HEK293T (cell line): ENCODE measurements around the gene CRTC2.
A peak's percentile ranks its signal among the peaks of the same experiment; 100 is the strongest.

ENCODE experiments used
- CTCF ChIA-PET: fragments of 350-600 bp; formaldehyde crosslinking; extraction: SDS; loops from one replicate; lab custom pipeline; 2021; ENCODE audit warnings: antibody characterized with exemption, inconsistent platforms; lab: Yijun Ruan, JAX
- POLR2A ChIA-PET: fragments of 350-600 bp; formaldehyde crosslinking; extraction: SDS; loops from one replicate; lab custom pipeline; 2020; ENCODE audit warnings: antibody characterized with exemption, inconsistent platforms; lab: Yijun Ruan, JAX
- DNase-seq: peaks from one replicate; pipeline ENCODE4 v3.0.0; 2012; ENCODE audit warnings: mixed read lengths; ENCODE audit errors: extremely low spot score
- ARNT ChIP-seq: fragments of 450-650 bp; IDR thresholded peaks from 2 replicates; pipeline ENCODE4 v1.6.1; 2017; ENCODE audit warnings: mild to moderate bottlenecking
- BHLHE40 ChIP-seq: fragments of 450-650 bp; IDR thresholded peaks from 2 replicates; pipeline ENCODE4 v1.6.1; 2016; ENCODE audit warnings: mild to moderate bottlenecking, moderate library complexity, borderline replicate concordance
- CTBP1 ChIP-seq: fragments of 450-650 bp; IDR thresholded peaks from 2 replicates; pipeline ENCODE4 v1.6.1; 2016; ENCODE audit warnings: borderline replicate concordance
- ELF4 ChIP-seq: fragments of 450-650 bp; IDR thresholded peaks from 2 replicates; pipeline ENCODE4 v1.6.1; 2017; ENCODE audit warnings: antibody characterized with exemption
- FOXA1 ChIP-seq: fragments of 450-650 bp; IDR thresholded peaks from 2 replicates; pipeline ENCODE4 v1.6.1; 2016; ENCODE audit warnings: mild to moderate bottlenecking
- FOXK2 ChIP-seq: fragments of 450-650 bp; IDR thresholded peaks from 2 replicates; pipeline ENCODE4 v1.6.1; 2016; ENCODE audit warnings: mild to moderate bottlenecking
- FOXM1 ChIP-seq: fragments of 450-650 bp; IDR thresholded peaks from 2 replicates; pipeline ENCODE4 v1.6.1; 2017; ENCODE audit warnings: mild to moderate bottlenecking, borderline replicate concordance
- HDGF ChIP-seq: fragments of 450-650 bp; IDR thresholded peaks from 2 replicates; pipeline ENCODE4 v1.6.1; 2017; ENCODE audit warnings: antibody characterized with exemption, borderline replicate concordance
- L3MBTL2 ChIP-seq: fragments of 450-650 bp; conservative IDR thresholded peaks from 2 replicates; pipeline ENCODE4 v1.6.1; 2016; ENCODE audit warnings: mild to moderate bottlenecking
- LEF1 ChIP-seq: fragments of 450-650 bp; IDR thresholded peaks from 2 replicates; pipeline ENCODE4 v1.6.1; 2017; ENCODE audit warnings: mild to moderate bottlenecking, borderline replicate concordance
- NFRKB ChIP-seq: fragments of 450-650 bp; IDR thresholded peaks from 2 replicates; pipeline ENCODE4 v1.6.1; 2016; ENCODE audit warnings: mild to moderate bottlenecking, moderate library complexity
- SP1 ChIP-seq: fragments of 450-650 bp; IDR thresholded peaks from 2 replicates; pipeline ENCODE4 v1.6.1; 2017
- SUZ12 ChIP-seq: fragments of 450-650 bp; IDR thresholded peaks from 2 replicates; pipeline ENCODE4 v1.6.1; 2016; ENCODE audit warnings: mild to moderate bottlenecking
- TARDBP ChIP-seq: fragments of 450-650 bp; IDR thresholded peaks from 2 replicates; pipeline ENCODE4 v1.6.1; 2016
- ZNF384 ChIP-seq: fragments of 450-650 bp; IDR thresholded peaks from 2 replicates; pipeline ENCODE4 v1.6.1; 2016
- TF ChIP-seq, protein P1 (sequence below): fragments of 450-650 bp; IDR thresholded peaks from 2 replicates; pipeline ENCODE4 v1.6.1; 2016

CRTC2 gene

DNA sequence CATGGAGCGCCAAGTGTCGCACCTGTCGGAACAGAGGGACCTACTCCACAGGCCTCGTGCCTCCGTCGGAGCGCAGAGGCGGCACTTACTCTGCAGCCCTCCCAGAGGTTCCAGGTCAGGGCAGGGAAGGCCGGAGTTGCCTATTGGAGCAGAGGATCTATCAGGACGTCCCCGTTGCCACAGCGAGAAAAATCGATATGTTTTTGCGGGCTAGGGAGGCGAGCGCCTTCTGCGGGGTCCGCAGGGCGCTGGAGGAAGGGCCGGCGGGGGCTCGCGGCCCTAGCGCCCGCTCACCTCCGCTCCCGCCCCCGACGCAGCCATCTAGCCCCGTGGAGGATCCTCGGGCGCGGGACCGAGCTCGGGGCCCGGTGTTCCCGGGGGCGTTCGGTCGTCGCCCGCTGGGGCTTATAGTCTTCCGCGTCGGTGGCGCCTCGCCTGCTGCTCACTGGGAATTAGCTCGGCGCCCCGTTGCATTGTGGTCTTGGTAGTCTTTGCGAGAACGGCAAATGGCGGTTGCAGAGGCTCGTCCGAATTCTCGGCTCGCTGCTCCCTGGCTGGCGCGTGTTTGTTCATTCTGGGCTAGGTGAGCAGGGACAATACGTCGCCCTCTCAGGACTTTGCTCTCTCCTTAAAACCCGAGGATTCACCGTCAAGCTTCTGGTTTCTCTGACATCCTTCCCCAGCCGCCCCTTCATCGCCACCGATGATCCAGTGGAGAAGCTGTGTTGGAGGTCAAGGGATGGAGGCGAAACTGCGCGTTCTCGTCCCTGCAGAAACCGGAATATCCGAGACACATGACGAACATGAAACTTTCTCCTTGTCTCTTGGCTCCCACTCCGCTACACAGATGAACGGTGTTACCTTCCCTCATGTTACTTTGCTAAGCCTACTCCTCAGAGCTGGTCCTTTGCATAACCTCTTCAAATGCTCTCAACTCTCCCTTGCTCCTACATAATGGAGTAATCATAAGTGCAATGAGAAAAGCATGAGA is 19.1 kb upstream of the CRTC2 start, which contains the start of gene JTB:
Gene JTB (minus strand): TSS at position 425 of the 991 bp plus-strand sequence. CDS start 422 bp downstream, at position 3.
- CTCF ChIA-PET: interaction anchor here (0.7 to 3.5 kb wide), 6 partner anchors 9 to 249 kb away, joined by 3 to 9 read pairs (median 4); partner anchors contain the start of genes CREB3L4, DENND4B and RAB13
- POLR2A ChIA-PET: interaction anchor here (0.6 to 6.6 kb wide), 23 partner anchors 10 to 446 kb away, joined by 3 to 165 read pairs (median 6); partner anchors contain the start of genes CHTOP, CREB3L4, CRTC2 and DENND4B
- TF ChIP-seq LEF1 (no peak), ZNF384 (no peak), FOXM1 (no peak), L3MBTL2 (peak; percentile 87), ARNT (no peak)
- DNase-seq: peak; percentile 89

DNA sequence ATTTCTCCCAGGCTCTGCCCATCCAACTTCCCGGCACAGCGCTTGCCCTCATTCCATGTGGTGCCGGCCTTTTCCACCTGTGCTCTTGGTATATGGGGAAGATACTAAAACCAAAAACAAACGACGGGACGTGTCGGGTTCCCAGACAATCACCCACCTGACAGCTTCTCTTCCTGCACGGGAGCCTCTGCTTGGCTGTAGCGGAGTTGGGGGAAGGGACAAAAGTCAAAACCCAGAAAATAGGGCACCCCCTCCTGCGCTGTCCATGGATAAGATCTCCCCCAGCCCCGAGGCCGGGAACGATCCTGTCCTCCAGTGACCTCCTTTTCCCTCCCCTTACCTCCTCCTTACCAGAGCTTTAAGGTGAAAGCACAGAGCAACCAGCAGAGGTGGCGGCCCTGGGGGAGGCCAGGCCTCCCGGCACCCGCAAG is 18.4 kb upstream of the CRTC2 start:
- ChIA-PET POLR2A (interaction anchor here (1.0 to 6.6 kb wide), 18 partner anchors 9 to 343 kb away, joined by 3 to 165 read pairs (median 6); partner anchors contain the start of genes CHTOP, CREB3L4, CRTC2 and DENND4B), CTCF (interaction anchor here (1.4 to 3.5 kb wide), 3 partner anchors 10 to 170 kb away, joined by 3 to 9 read pairs (median 7); partner anchors contain the start of genes CREB3L4 and RAB13)
- no peak for DNase-seq
- TF ChIP-seq HDGF: no peak
- no peak for TF ChIP-seq ARNT
- TF ChIP-seq SP1: no peak
- TF ChIP-seq ZNF384: no peak
- no peak for TF ChIP-seq NFRKB
- no peak for TF ChIP-seq FOXM1
- no peak for TF ChIP-seq FOXA1
- TF ChIP-seq L3MBTL2: no peak
- TF ChIP-seq CTBP1: no peak
- no peak for TF ChIP-seq FOXK2
- TF ChIP-seq TARDBP: no peak
- TF ChIP-seq ELF4: no peak
- no peak for TF ChIP-seq SUZ12
- TF ChIP-seq BHLHE40: no peak
- TF ChIP-seq, protein P1, sequence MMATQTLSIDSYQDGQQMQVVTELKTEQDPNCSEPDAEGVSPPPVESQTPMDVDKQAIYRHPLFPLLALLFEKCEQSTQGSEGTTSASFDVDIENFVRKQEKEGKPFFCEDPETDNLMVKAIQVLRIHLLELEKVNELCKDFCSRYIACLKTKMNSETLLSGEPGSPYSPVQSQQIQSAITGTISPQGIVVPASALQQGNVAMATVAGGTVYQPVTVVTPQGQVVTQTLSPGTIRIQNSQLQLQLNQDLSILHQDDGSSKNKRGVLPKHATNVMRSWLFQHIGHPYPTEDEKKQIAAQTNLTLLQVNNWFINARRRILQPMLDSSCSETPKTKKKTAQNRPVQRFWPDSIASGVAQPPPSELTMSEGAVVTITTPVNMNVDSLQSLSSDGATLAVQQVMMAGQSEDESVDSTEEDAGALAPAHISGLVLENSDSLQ: no peak

DNA sequence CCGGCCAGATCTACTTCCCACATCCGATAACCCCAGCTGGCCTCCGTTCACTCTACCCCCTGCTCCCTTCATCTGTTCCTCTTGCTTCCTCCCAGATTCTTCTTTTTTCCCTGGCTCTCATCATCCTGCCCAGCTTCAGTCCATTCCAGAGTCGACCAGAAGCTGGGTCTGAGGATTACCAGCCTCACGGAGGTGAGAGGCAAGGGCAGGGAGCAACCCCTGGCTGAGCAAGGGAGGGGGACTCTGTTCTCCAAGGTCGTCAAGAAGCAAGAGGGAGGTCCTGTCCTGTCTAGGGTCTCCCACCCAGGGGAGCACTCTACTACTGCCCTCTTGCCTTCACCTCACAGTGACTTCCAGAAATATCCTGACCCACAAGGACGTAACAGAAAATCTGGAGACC is 15.1 kb upstream of the CRTC2 start:
- POLR2A ChIA-PET: interaction anchor here (1.2 to 6.6 kb wide), 2 partner anchors 10 to 14 kb away, joined by 9 to 106 read pairs; partner anchors contain the start of genes RAB13, RPS27 and SLC39A1

GRCh38 chr1:153973071-153973470 is 14.7 kb upstream of the CRTC2 start:
- no peak for DNase-seq
- ChIA-PET POLR2A (interaction anchor here (1.2 to 6.6 kb wide), 2 partner anchors 9 to 15 kb away, joined by 9 to 106 read pairs; partner anchors contain the start of genes RAB13, RPS27 and SLC39A1), CTCF (no interaction called here)
- TF ChIP-seq FOXM1: no peak
- no peak for TF ChIP-seq HDGF
- TF ChIP-seq FOXA1: no peak
- TF ChIP-seq ARNT: no peak
- TF ChIP-seq BHLHE40: no peak

More for the DNA sequence above, 15.1 kb upstream of the CRTC2 start:
- TF ChIP-seq, protein P1: no peak
- TF ChIP-seq NFRKB (no peak), ELF4 (no peak), SP1 (no peak), FOXM1 (no peak), SUZ12 (no peak), TARDBP (no peak), CTBP1 (no peak), BHLHE40 (no peak), FOXA1 (no peak), ZNF384 (no peak), HDGF (no peak), L3MBTL2 (no peak), LEF1 (no peak), FOXK2 (no peak)
- CTCF ChIA-PET: no interaction called here
- DNase-seq: no peak

DNA sequence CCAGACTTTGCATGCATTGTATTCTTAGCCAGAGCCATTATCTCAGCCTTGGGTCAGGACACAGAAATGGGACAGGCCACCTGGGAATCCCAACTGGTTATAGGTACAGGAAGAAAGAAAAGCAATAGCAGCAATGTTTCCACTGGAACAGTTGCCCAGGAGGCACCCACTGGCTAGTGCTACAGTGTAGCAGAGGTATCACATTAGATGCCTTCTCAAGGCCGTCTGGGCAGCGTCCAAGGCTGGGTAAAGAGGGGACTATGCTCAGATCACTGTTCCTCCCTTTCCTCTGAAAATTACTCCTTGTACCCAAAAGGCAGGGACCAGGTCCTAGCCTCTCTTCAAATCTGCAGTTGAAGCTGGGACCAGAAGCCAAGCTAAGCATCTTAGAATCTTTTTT is 11.9 kb upstream of the CRTC2 start:
- no peak for TF ChIP-seq L3MBTL2
- TF ChIP-seq FOXK2: no peak
- ChIA-PET CTCF (no interaction called here), POLR2A (interaction anchor here (1.2 kb wide), 1 partner anchor 20 kb away, joined by 4 read pairs; the partner anchor contains the start of gene RPS27)
- DNase-seq: no peak

DNA sequence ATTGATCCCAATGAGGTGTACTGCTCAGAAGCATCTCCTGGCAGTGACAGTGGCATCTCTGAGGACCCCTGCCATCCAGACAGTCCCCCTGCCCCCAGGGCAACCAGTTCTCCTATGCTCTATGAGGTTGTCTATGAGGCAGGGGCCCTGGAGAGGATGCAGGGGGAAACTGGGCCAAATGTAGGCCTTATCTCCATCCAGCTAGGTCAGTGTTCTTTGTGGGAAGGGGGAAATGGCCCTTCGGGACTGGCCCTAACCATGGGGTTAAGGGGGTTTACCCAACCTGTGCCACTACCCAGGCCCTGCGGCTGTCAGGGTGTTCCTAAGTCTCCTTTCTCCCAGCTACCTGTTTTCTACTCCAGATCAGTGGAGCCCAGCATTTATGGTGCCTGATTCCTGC is 10.6 kb upstream of the CRTC2 start:
- ChIA-PET CTCF (interaction anchor here (2.5 kb wide), 1 partner anchor 18 kb away, joined by 14 read pairs; the partner anchor contains the start of gene RAB13), POLR2A (interaction anchor here (2.7 to 4.8 kb wide), 6 partner anchors 8 to 47 kb away, joined by 14 to 165 read pairs (median 58); partner anchors contain the start of genes CRTC2, GATAD2B, JTB and RAB13)
- TF ChIP-seq BHLHE40: no peak
- TF ChIP-seq HDGF: no peak
- TF ChIP-seq FOXA1: no peak
- TF ChIP-seq, protein P1: no peak
- TF ChIP-seq FOXK2: no peak
- TF ChIP-seq TARDBP: no peak
- no peak for DNase-seq
